KOPT-K1 (cell line): Measurements from ENCODE around the gene TULP1.
"Not testable (repeated sequence)": the region's sequence is repeated elsewhere in the genome, so short reads cannot be mapped to it uniquely, and the experiment has no call there.

Experiments
- H3K27ac ChIP-seq: fragments of 200-600 bp; sonication (generic); 2 replicates; pipeline ENCODE4 v1.5.1; 2016; ENCODE audit warnings: antibody characterized with exemption, mild to moderate bottlenecking, low read depth, low read length; ENCODE audit not compliant: poor library complexity, severe bottlenecking
- H3K36me3 ChIP-seq: fragments of 200-600 bp; sonication (generic); 2 replicates; pipeline ENCODE4 v1.5.1; 2017; ENCODE audit warnings: antibody characterized with exemption, mild to moderate bottlenecking, low read length, moderate library complexity; ENCODE audit not compliant: insufficient read depth
- H3K9me3 ChIP-seq: fragments of 200-600 bp; sonication (generic); 2 replicates; pipeline ENCODE4 v1.5.1; 2017; ENCODE audit warnings: antibody characterized with exemption, low read length, mild to moderate bottlenecking; ENCODE audit not compliant: insufficient read depth, poor library complexity, severe bottlenecking

TULP1 gene

DNA sequence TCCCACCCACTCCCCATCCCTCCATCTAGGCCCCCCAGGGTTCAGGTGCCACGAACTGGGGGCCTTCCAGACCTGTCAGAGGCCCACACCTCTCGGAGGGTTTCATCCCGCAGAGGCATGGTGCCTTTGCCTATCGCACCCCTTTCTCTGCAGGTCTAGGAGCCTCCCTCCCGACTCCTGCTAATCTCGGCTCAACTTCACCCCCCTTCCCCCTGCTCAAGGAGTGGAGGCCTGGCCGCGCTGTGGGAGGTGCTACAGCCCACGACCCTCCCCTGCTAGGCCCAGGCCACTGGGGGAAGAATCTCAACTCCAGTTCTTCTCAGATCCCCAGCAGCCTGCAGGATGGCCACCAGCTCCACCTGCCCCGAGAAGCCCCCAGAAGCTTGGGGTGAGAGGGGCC is at the start of gene TULP1:
Gene TULP1 (minus strand): TSS at position 157 of the 400 bp plus-strand sequence. CDS start 38 bp downstream, at position 119.
- no peak within 1 kb of the TSS for H3K27ac ChIP-seq
- H3K36me3 ChIP-seq, result no peaks in the 10 kb centered on the region
- H3K9me3 ChIP-seq, result no peaks in the 10 kb centered on the region

DNA sequence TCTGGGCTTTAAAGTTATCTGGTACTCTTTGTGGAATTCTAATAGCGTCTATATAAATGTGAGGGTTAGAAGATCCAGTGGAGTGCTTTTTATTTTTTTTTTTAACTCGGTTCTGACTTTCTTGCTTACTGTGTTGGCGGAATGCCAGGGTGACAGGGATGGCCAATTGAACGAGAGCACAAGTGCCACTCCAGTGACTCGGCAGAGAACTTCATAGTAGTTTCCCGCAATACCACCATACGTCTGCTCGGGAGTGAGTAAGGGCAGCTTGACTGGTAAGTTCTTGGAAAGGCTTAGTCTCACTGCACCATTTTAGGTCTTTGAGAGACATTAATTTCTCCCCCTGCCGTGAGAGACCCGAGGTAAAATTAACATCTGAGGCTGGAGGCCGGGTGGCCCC is 49.4 kb upstream of the TULP1 start:
- Histone ChIP-seq H3K36me3 (no peaks in the 10 kb centered on the region), H3K9me3 (peaks cover 2% of the 10 kb centered on the region), H3K27ac (no peak overlapping the region)

DNA sequence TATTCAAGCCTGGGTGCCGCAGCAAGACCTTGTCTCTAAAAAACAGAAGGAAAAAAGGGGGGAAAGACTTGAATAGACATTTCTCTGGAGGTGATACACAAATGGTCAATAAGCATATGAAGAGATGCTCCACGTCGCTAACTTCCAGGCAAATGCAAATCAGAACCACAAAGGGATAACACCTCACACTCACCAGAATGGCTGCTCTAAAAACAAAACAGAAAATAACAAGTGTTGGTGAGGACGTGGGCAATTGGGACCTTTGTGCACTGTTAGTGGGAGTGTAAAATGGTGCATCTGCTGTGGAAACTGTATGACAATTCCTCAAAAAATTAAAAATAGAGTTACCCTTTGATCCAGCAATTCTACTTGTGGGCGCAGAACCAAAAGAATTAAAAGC is 48.4 kb upstream of the TULP1 start:
- no peaks in the 10 kb centered on the region for H3K9me3 ChIP-seq
- H3K27ac ChIP-seq, result no peak overlapping the region
- H3K36me3 ChIP-seq, result no peaks in the 10 kb centered on the region

DNA sequence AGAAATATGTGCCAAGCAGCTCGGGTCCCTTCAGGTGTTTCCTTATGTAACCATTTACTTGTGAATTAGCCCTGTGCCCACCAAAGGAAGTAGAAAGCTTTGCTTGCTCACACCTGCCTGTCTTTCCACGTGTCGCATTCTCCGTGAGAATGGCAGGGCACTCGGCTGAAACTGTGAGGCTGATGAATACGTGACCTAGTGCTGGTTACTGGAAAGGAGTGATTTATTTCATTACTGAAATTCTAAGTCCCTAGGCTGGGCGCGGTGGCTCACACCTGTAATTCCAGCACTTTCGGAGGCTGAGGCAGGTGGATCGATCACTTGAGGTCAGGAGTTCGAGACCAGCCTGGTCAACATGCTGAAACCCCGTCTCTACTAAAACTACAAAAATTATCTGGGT is 45.9 kb upstream of the TULP1 start:
- H3K27ac ChIP-seq, result no peak overlapping the region
- H3K36me3 ChIP-seq, result no peaks in the 10 kb centered on the region
- H3K9me3 ChIP-seq, result no peaks in the 10 kb centered on the region

DNA sequence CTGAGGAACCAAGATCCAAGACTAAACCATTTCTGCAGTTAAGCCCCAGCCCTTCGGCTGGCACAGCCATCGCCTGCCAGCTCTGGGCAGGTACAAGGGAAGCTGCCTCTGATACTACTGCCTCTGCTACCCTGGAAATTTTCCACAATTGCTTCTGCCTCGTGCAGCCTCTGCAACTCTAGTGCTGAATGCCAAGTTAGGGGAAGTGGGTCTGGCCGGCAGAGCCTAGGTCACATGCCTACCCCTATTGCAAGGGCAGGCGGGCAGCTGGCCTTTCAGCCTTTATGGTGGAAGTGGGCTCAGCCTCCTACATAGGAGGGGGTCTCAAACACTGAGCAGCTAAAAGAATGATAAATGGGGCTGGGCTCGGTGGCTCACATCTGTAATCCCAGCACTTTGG is 44.5 kb upstream of the TULP1 start:
- Histone ChIP-seq H3K27ac (no peak overlapping the region), H3K9me3 (no peaks in the 10 kb centered on the region), H3K36me3 (no peaks in the 10 kb centered on the region)

GRCh38 chr6:35554811-35555210 is 42.1 kb upstream of the TULP1 start:
- H3K36me3 ChIP-seq, result no peaks in the 10 kb centered on the region
- no peak overlapping the region for H3K27ac ChIP-seq
- H3K9me3 ChIP-seq, result peaks cover 12% of the 10 kb centered on the region

DNA sequence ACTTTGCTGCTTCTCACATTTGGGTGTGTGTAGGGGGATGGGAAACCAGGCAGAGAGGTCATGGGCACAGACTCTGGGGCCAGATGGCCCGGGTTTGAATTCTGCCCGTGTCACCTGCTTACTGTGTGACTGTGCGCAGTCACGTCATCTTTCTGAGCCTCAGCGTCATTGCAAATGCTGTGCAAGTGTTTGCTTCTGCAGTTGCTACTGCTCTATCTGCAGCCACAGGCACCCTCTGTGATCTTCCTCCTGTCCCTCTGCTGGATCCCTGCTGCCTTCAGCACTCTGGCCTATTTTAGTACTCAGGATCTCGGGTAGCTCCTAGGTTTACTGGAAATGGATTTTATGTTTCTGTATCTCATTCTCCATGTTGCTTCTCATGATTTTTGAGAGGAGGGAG is 40.6 kb upstream of the TULP1 start:
- Histone ChIP-seq H3K36me3 (no peaks in the 10 kb centered on the region), H3K9me3 (peaks cover 15% of the 10 kb centered on the region), H3K27ac (no peak overlapping the region)

DNA sequence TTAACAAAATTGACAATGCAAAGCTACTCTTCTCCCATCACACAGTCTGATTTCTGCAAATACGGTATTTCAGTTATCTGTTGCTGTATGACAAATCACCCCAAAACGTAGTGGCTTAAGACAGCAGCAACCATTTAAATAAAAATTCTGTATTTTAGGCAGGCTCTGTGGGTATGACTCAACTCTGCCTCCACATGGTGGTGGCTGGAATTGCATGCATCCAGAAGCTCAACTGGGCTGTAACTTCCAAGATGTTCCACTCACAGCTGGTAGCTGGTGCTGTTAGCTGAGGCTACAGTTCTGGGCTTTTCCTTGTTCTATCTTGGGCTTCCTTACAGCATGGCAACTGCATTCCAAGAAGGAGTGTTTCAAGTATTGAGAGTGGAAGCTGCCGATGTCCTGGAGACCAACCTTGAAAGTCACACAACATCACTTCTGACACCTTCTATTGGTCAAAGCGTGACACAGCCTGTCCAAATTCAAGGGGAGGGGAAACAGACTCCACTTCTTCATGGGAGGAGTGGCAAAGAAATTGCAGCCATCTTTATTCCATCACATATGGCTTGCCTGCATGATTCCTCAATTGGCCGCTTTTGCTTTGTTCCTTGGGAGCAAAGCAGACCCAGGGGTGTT is 39.7 kb upstream of the TULP1 start:
- Histone ChIP-seq H3K36me3 (no peaks in the 10 kb centered on the region), H3K27ac (no peak overlapping the region), H3K9me3 (peaks cover 15% of the 10 kb centered on the region)

DNA sequence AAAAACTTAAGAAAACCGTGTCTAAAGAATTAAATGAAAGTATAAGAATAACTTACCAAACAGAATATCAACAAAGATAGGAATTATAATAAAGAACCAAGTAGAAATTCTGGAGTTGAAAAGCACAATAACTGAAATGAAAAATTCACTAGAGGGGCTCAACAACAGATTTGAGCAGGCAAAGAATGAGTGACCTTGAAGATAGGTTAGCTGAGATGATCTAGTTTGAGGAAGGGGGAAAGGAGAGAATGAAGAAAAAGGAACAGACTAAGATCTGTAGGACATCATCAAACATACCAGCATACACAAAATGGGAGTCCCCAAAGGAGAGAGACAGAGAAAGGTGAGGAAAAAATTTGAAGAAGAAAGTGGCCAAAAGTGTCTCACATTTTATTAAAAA is 37.7 kb upstream of the TULP1 start:
- H3K9me3 ChIP-seq, result peaks cover 15% of the 10 kb centered on the region
- no peaks in the 10 kb centered on the region for H3K36me3 ChIP-seq
- no peak overlapping the region for H3K27ac ChIP-seq

- peaks cover 15% of the 10 kb centered on the region for H3K9me3 ChIP-seq
- H3K27ac ChIP-seq, result no peak overlapping the region
- H3K36me3 ChIP-seq, result no peaks in the 10 kb centered on the region
Measured at GRCh38 chr6:35547676-35548075, 35.0 kb upstream of the TULP1 start.

GRCh38 chr6:35544769-35545361 is 32.2 kb upstream of the TULP1 start:
- Histone ChIP-seq H3K27ac (no peak overlapping the region), H3K9me3 (peaks cover 3% of the 10 kb centered on the region), H3K36me3 (no peaks in the 10 kb centered on the region)

- Histone ChIP-seq H3K9me3 (no peaks in the 10 kb centered on the region), H3K36me3 (no peaks in the 10 kb centered on the region), H3K27ac (no peak overlapping the region)
Measured at GRCh38 chr6:35543459-35544193, 30.9 kb upstream of the TULP1 start.

DNA sequence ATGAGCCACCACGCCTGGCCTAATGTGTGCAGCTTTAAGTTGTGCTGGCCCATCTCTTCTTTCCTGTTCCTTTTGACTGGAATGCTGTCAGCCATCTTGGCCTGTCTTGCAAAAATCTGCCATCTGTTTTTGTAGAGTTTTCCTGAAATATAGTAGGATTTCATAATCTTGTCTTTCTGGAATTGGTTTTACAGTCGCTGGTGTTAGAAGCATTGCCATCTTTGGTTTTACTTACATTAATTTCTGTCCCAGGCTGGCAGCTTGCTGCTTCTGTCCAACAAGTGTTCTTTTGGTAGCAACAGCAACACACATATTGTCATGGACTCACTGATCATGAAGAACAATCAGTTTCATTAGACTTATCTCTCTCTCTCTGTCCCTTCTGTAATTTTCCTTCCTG is 29.1 kb upstream of the TULP1 start:
- no peaks in the 10 kb centered on the region for H3K36me3 ChIP-seq
- no peaks in the 10 kb centered on the region for H3K9me3 ChIP-seq
- H3K27ac ChIP-seq, result no peak overlapping the region

DNA sequence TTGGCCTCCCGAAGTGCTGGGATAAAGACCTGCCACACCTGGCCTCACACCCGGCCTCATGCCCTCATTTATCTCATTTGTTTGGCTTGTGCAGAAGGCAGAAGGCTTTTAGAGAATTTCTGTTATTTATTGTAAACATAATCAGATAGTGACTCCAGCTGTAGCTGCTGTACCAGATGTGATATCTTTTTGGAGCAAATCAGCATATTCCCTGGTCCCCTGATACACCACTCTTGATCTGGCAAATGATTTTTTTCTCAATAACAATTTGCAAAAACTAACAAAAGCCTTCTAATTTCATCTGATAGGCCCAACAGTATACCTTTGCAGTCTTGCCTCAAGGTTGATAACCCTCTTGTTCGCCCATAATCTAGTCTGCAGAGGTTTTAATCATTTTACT is 26.5 kb upstream of the TULP1 start:
- H3K9me3 ChIP-seq, result no peaks in the 10 kb centered on the region

DNA sequence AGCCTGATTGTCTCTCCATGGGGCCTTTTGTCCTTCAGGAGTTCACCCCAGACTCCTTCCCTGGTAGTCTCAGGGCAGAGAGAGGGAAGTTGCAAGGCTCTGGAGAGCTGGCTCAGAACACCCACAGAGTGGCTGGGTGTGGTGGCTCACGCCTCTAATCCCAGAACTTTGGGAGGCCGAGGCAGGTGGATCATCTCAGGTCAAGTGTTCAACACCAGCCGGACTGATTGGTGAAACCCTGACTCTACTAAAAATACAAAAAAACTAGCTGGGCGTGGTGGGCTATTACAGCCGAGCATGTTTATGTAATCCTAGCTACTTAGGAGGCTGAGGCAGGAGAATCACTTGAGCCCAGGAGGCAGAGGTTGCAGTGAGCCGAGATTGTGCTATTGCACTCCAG is 23.2 kb upstream of the TULP1 start:
- not testable (repeated sequence) for H3K36me3 ChIP-seq, H3K9me3 ChIP-seq, H3K27ac ChIP-seq

More for the DNA sequence above, 26.5 kb upstream of the TULP1 start:
- Histone ChIP-seq H3K36me3 (no peaks in the 10 kb centered on the region), H3K27ac (no peak overlapping the region)
